ENCODE measurements around the gene IP6K2.
A peak's percentile ranks its signal among the peaks of the same experiment; 100 is the strongest.
"Not testable (repeated sequence)": the region's sequence is repeated elsewhere in the genome, so short reads cannot be mapped to it uniquely, and the experiment has no call there.

Gene IP6K2

GRCh38 chr3:48716982-48717746 lies at the start of gene IP6K2:
TSS of gene IP6K2 (minus strand) at chr3:48717221. CDS start at chr3:48695291, 21,930 bp downstream.
- DNase-seq: peak; percentile 95

- no peak for DNase-seq
Measured at GRCh38 chr3:48765376-48765775, 48.4 kb upstream of the IP6K2 start.

DNA sequence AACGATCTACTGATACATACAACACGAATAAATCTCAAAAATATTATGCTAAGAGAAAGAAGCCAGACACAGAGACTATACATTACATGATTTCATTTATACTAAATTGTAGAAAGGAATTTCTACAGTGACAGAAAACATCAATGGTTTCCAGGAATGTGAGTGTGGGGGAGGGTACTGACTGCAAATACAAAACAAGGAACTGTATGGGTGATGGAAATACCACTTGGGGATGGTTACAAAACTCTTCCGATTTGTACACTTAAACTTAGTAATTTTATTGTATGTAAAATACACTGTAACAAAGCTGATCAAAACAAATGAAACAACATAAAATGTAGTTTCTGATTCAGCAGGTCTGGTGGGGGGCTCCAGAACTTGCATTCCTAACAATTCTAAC lies 45.8 kb upstream of the IP6K2 start:
- no peak for DNase-seq

DNA sequence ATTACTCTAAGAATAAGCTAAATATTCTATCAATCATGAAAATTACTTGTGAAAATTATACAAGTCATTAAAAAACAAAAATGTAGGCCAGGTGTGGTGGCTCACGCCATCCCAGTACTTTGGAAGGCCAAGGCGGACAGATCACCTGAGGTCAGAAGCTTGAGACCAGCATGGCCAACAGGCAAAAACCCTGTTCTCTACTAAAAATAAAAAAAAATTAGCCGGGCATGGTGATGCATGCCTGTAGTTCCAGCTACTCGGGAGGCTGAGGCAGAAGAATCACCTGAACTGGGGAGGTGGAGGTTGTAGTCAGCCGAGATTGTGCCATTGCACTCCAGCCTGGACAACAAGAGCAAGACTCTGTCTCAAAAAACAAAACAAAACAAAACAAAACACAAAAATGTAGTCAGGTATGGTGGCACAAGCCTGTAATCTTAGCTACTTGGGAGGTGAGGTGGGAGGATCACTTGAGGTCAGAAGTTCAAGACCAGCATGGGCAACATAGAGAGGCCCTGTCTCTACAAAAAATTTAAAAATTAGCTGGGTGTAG lies 43.0 kb upstream of the IP6K2 start:
- DNase-seq: not testable (repeated sequence)

DNA sequence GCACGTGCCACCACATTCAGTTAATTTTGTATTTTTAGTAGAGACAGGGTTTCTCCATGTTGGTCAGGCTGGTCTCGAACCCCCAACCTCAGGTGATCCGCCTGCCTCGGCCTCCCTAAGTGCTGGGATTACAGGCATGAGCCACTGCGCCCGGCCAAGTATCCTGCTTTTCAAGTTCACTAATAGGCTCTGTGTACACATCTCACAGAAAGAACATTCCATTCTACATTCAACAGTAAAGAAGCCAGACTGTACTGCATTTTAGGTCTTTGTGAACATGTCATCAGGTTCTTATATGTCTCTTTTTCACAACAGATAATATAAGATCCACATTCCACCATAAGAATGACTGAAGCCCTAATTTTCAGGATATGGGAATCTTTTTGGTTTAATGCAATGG lies 42.5 kb upstream of the IP6K2 start:
- DNase-seq: not testable (repeated sequence)

DNA sequence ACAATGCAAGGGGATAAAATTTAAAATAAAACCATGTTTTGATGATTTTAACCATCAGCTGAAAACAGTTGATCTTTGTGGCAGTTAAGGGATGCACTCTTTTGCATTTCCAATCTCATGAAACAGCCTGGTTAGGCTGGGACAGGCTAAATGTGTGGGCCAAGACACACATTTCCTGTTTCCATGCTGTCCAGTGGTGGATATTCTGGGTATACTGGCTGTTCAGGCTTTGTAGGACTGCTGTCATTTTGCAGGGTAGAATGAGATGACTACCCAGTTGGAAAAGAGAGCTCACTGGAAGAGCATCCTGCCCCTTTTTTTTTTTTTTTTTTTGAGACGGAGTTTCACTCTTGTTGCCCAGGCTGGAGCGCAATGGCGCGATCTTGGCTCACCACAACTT lies 42.0 kb upstream of the IP6K2 start:
- no peak for DNase-seq

DNA sequence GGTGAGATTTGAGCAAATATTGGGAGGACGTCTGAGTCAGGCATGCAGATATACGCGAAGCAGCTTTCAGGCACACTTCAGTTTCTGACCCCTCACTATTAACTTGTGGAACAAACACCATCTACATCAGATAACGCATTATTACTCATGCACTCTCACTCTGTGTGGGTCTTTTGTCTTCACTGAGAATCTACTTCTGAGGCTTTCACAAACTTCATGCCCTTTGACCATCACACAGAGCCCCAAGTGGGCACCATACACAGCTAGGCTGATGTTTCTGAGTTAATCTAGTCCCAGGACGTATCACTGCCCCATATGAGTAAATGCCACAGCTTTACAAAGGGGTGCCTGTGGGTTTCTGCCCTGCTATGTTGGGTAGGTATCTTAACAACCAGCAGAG lies 39.6 kb upstream of the IP6K2 start:
- DNase-seq: no peak

- DNase-seq: no peak
Measured at GRCh38 chr3:48750856-48751255, 33.8 kb upstream of the IP6K2 start.

- DNase-seq: no peak
Measured at GRCh38 chr3:48748754-48749153, 31.7 kb upstream of the IP6K2 start.

DNA sequence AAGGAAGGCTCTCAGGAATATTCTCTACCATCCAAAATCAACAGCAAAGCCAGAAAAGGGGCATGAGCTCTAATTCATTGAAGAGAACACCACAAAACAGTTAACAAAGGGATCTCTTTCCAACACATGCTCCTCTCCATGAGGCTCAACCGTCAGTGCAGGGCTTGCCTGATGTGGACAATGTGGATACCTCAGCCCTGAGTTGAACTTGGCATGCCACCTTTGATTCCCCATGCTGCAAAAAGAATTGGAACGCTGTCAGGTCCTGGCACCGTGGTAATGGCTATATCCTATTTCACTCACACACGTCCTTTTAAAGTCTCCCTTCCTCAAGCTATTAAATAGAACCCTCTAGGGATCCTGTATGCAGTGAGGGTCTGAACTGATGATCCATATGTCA lies 30.7 kb upstream of the IP6K2 start:
- DNase-seq: no peak

DNA sequence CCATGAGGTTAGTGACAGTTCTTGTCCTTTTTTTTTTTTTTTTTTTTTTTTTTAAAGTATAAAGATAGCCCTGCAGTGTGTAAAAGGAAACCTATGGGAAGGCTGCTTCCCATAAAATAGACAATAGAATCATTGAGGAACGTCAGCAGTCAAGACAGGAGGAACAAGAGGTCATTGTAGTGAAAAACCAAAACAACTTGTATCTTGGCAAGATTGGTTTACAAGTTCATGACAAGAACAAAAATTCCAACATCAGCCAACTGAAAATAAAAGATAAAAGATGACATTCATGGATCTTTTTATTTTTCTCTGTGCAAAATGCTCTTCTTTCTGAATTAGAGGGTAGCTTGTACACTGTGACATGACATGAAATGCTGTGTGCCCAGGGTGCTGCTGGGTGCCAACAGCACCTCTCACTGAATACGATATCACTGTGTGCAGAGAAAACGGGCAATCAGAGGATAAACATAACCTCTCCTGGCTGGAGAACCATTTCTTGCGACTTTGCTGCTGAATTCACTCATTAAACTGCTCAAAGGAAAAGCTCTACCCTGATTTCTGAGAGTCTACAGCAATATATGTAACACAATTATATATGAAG lies 30.1 kb upstream of the IP6K2 start:
- DNase-seq: peak; percentile 17

GRCh38 chr3:48743773-48744172 lies 26.8 kb upstream of the IP6K2 start:
- no peak for DNase-seq

- DNase-seq: not testable (repeated sequence)
Measured at GRCh38 chr3:48741226-48741625, 24.2 kb upstream of the IP6K2 start.

- DNase-seq: peak; percentile 15
Measured at GRCh38 chr3:48739955-48740823, 23.2 kb upstream of the IP6K2 start.

DNA sequence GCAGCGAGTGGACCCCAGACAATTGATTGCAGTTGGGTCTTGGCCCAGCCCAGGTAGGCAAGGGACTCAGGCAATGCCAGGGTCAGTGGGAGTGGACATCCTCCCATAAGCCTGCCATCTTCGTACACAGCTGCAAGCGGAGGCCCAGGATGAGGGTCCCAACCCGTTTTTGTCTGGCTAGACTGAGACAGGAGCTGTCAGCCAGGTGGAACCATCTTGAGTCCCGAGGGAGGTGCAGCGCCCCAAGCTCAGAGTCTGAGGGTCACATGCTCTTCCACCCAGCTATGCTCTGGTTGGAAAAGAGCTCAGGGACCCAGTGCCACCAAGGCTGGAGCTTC lies 22.6 kb upstream of the IP6K2 start:
- DNase-seq: no peak

GRCh38 chr3:48738926-48739616 lies 22.1 kb upstream of the IP6K2 start:
- DNase-seq: no peak

DNA sequence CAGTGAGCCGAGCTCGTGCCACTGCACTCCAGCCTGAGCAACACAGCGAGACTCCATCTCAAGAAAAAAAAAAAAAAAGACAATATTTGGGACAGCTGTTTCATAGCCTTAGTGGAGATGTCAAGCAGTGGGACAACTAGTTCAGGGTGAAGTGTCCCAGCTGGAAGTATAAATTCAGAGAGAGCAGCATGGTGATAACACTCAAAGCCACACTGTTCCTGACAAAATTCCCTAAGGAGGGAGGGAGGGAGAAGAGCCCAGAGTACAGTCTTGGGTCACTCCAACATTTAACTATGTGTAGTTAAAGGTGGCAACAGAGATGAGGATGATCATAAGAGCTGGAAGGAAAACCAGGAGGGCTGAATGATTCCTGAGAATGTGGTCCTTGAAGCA lies 21.1 kb upstream of the IP6K2 start:
- no peak for DNase-seq

DNA sequence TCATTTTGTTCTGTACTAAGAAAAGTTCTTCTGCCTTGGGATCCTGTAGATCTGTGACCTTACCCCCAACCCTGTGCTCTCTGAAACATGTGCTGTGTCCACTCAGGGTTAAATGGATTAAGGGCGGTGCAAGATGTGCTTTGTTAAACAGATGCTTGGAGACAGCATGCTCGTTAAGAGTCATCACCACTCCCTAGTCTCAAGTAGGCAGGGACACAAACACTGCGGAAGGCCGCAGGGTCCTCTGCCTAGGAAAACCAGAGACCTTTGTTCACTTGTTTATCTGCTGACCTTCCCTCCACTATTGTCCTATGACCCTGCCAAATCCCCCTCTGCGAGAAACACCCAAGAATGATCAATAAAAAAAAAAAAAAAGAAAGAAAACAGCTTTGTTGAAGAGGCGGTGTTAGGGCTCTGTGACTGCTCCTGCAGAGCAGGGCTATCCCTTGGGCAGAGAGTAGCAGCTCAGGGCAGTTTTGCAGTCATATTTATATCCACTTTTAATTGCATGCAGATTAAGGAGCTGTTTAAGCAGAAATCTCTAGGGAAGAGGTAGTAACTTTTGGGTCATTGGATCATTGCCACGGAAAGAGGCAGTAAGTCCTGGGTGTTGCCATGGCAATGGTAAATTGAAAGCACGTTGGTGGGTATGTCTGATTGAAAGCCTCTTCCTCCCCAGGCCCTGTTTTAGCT lies 18.2 kb upstream of the IP6K2 start:
- DNase-seq: not testable (repeated sequence)

DNA sequence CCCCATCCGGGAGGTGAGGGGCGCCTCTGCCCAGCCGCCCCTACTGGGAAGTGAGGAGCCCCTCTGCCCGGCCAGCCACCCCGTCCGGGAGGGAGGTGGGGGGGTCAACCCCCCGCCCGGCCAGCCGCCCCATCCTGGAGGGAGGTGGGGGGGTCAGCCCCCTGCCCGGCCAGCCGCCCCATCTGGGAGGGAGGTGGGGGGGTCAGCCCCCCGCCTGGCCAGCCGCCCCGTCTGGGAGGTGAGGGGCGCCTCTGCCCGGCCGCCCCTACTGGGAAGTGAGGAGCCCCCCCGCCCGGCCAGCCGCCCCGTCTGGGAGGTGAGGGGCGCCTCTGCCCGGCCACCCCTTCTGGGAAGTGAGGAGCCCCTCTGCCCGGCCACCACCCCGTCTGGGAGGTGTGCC lies 17.5 kb upstream of the IP6K2 start:
- DNase-seq: not testable (repeated sequence)

GRCh38 chr3:48733752-48734518 lies 16.9 kb upstream of the IP6K2 start:
- DNase-seq: not testable (repeated sequence)

DNA sequence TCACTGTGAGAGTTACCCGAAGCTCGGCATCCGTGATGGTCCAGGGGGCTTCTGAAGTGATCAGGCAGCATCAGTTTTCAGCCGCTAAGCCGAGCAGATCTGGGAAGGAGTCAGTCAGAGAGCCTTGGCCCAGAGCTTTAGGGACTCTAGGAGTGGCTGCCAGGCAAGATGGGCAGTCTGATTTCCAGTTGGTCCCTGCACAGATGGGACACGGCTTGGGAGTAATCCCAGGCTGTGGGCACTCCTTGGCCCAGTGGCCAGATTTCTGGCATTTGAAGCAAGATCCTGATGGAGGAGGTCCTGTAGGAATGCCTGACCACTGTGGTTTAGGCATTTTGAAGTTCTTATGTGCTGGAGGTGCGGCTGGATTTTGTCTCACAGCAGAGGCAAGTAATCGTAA lies 10.5 kb upstream of the IP6K2 start:
- DNase-seq: no peak

All from NCI-H526 treated with DMSO at 0.1 percent for 48 hours (cell line).